ENCODE results near the gene CEP250.
"Not testable (repeated sequence)": the region's sequence is repeated elsewhere in the genome, so short reads cannot be mapped to it uniquely, and the experiment has no call there.

CEP250 gene

DNA sequence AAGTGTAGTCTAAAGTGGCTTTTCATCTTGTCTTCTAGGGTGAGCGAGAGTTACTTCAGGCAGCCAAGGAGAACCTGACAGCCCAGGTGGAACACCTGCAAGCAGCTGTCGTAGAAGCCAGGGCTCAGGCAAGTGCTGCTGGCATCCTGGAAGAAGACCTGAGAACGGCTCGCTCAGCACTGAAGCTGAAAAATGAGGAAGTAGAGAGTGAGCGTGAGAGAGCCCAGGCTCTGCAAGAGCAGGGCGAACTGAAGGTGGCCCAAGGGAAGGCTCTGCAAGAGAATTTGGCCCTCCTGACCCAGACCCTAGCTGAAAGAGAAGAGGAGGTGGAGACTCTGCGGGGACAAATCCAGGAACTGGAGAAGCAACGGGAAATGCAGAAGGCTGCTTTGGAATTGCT, 47.0 kb downstream of the CEP250 start:
- DNase-seq, result peak; percentile 75 to 84

DNA sequence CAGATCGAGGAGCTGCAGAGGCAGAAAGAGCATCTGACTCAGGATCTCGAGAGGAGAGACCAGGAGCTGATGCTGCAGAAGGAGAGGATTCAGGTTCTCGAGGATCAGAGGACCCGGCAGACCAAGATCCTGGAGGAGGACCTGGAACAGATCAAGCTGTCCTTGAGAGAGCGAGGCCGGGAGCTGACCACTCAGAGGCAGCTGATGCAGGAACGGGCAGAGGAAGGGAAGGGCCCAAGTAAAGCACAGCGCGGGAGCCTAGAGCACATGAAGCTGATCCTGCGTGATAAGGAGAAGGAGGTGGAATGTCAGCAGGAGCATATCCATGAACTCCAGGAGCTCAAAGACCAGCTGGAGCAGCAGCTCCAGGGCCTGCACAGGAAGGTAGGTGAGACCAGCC, 47.9 kb downstream of the CEP250 start:
- no peak for DNase-seq

DNA sequence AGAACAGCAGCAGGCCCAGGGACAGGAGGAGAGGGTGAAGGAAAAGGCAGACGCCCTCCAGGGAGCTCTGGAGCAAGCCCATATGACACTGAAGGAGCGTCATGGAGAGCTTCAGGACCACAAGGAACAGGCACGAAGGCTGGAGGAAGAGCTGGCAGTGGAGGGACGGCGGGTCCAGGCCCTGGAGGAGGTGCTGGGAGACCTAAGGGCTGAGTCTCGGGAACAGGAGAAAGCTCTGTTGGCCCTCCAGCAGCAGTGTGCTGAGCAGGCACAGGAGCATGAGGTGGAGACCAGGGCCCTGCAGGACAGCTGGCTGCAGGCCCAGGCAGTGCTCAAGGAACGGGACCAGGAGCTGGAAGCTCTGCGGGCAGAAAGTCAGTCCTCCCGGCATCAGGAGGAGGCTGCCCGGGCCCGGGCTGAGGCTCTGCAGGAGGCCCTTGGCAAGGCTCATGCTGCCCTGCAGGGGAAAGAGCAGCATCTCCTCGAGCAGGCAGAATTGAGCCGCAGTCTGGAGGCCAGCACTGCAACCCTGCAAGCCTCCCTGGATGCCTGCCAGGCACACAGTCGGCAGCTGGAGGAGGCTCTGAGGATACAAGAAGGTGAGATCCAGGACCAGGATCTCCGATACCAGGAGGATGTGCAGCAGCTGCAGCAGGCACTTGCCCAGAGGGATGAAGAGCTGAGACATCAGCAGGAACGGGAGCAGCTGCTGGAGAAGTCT, 48.6 kb downstream of the CEP250 start:
- DNase-seq, result no peak

DNA sequence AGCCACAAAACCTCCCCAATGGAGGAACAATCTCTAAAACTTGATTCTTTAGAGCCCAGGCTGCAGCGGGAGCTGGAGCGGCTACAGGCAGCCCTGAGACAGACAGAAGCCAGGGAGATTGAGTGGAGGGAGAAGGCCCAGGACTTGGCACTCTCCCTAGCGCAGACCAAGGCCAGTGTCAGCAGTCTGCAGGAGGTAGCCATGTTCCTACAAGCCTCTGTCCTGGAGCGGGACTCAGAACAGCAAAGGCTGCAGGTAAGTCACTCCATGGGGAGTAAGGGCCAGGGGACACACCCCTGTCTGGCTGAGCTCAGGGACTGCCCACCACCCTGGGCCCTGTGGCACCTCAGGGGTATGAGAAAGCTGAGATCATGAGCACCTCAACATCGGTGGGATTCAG, 49.4 kb downstream of the CEP250 start:
- DNase-seq, result no peak

DNA sequence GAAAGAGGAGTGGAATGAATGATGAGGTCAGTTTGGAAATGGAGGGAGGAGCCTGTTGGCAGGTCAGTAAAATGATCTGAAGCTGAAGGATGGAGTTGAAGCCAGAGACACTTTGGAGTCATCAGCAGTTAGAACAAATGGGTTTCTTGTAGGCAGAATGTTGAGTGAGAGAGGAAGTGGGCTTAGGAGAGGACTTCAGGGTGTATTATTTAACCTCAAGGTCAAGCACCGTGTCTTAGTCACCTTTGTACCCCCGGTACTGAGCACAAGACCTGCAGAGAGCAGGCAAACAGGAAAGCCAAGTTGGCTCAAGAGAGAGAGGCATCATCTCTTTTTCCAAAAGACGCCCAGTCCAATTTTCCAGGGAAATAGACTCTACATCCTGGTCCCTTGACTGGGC, 50.8 kb downstream of the CEP250 start:
- DNase-seq, result no peak

DNA sequence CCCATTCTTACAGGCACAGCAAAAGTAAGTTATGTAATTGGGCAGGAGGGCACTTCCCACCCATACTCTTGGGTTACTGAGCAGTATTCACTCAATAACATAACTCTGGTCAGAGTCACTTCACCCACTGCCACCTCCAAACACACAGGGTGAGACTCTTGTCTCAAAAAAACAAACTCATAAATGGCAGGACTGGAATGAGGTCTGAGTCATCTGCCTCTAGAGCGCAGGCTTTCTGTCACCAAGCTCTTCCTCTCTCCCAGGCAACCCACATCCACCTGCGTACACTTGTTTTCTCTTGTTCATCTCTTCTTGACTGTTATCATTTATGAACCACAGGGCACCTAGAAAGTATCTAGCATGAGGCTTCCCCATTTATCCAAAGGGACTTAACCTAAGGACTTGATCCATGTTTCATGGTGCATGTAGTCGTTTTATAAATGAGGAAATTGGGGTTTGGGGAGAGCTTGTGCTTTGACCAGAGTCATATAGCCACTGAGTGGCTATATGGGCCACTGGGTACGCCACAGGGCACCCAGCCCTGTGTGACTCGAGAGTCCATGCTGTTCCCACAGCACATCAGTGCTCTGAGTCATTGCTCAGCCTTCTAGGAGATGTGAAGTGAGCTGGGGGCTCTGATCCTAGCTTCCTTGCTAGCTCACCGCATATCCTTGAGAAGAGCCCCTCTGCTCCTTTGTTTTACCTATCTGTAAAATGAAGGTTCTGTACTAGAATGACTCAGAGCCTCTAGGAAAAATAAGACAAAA, 51.7 kb downstream of the CEP250 start:
- DNase-seq, result peak in 1 of 2 experiments; percentile 1

DNA sequence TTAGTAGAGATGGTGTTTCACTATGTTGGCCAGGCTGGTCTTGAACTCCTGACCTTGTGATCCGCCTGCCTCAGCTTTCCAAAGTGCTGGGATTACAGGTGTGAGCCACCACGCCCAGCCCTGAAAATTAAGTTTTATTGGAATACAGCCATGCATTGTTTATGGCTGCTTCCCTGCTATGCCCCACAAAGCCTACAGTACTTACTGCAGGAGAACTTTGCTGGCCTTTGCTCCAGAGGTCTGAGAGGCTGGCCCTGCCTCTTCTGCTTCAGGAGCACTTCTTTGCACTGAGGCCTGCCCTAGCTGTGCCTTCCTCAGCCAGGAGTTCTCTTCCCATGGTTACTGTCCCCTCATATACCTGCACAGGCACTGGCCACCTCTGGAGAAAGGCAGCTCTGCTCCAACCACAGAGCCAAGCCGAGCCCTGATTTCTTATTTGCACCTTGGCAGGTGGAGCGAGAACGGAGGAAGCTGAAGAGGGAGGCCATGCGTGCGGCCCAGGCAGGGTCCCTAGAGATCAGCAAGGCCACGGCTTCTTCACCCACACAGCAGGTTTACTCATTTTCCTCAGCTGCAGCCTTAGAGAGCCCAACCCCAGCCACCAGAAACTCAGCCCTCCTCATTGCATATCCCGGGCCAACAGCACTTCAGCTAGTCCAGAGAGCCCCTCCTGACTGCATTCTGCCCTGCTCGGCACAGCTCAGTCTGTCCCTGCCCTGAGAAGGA, 53.3 kb downstream of the CEP250 start:
- DNase-seq, result no peak

DNA sequence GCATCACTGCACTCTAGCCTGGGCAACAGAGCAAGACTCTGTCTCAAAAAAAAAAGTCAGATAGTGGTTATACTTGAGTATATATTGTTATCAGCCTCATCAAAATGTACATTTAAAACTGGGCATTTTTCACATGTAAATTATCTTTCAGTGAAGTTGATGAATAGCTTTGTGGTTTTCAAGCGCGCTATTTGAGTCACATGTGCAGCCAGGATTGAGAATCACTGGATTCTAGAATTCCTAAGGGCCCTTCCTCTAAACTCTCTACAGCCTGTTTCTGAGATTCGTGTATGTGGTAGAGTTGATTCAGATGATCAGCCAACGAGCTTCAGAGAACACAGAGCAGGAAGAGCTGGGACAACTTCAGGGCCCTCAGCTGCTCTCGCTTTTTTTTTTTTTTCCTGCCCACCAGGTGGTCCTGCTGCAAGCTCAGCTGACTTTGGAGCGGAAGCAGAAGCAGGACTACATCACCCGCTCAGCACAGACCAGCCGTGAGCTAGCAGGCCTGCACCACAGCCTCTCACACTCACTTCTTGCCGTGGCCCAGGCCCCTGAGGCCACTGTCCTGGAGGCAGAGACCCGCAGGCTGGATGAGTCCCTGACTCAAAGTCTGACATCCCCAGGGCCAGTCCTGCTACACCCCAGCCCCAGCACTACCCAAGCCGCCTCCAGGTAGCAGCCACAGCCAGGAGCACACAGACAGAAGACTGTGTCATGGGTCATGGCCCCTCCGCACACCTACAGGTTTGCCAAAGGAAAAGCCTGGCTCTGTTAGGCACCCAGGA, 55.7 kb downstream of the CEP250 start:
- no peak for DNase-seq

DNA sequence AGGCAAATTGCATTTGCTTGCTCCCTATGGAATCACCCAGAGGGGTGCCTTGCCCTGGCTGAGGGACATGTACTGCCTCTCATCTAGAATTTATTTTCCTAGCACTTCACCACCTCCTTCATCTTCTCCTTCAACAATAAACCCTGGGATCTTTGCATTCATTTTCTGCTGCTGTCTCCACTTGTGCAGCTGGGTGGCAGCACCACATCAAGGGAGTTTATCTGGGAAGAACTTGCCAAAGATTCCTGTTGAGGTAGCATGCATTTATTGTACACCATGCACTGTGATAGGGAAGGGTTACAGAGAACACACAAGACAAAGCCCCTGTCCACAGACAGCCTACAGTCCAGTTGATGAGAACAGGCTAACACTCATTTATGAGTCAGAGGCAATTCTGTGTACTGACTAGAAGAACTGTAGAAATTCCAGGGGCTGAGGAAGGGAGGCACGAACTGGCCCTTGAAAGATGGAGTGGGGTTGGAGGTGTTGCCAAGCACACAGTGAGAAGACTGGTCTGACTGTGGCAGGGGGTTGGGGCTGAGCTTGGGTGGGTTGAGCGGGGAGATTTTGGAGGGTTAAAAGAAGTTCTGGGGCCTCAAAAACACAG, 56.5 kb downstream of the CEP250 start:
- peak; percentile 20 to 49 for DNase-seq

DNA sequence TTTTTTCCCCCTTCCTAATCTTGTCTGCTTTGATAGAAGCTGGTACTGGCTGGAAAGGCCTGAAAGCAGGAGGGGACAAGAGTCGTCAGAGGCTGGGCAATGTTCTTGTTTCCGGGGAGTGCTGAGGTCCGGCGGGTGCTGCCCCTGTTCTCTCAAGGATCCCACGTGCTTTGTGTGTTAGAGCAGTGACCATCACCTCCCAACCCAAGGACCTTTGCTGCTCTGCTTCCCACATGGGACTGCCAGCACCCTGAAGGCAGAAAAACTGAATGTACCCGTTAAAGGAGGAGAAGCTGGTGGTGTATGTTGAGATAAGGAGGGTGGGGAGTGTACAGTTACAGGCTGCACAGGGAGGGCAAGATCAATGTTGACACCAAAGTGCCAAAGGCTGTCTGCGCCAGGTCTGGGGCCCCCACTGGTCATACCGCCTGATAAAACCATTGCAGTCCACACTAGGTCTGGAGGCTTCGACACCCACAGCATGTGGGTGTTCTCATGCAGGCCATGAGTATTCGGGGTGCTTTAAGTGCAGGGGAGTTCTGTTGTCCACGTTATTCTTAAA, 59.1 kb downstream of the CEP250 start:
- no peak for DNase-seq

DNA sequence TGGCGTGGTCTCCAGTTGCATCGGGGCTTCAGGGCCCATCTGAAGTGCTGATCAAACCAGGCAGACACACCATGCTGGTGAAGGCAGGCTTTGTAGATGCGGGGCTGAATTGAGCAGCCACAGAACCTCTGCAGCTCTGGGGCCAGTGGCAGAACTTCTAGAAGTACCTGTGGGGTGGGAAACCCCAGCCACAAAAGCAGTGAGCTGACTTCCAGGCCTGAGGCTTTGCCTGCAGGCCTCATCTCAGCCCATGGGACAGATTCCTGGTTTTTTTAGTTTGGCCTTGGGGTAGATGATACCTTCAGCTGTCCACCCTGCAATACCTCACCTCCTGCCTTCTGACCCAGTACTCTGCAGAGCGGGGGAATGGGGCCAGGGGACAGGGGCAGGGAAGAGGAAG, 59.9 kb downstream of the CEP250 start:
- no peak for DNase-seq

DNA sequence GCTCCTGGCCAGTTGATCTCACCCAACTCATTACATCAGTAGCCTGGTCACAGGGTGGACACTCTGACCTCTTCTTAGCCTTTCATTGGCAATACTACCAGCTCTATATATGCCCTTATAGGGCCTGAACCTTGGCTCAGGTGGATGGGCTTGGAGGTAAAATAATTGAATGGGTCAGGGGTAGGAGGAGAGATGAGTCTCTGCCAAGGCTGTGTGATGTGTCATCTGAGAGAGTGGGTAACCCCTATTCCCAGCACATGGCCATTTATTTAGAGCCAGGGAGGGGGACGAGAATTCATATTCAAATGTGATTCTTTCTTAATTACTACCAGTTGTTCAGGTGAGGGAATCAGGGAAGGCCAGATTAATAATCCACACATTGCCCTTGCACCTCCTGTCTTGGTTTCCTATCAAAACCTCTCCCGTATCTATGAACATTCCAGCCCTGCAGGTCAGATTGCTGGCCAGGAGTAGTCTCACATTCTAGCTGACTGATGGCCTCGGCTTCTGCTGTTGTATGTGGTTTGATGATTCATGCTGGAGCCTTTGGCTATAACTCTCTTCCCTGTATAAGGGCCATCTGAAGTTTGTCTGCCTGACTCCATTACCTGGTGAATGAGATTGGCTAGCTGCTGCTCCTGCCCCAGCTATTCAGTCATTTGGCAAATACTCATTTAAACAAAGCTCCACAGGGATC, 60.7 kb downstream of the CEP250 start:
- DNase-seq, result peak in 1 of 2 experiments; percentile 2

DNA sequence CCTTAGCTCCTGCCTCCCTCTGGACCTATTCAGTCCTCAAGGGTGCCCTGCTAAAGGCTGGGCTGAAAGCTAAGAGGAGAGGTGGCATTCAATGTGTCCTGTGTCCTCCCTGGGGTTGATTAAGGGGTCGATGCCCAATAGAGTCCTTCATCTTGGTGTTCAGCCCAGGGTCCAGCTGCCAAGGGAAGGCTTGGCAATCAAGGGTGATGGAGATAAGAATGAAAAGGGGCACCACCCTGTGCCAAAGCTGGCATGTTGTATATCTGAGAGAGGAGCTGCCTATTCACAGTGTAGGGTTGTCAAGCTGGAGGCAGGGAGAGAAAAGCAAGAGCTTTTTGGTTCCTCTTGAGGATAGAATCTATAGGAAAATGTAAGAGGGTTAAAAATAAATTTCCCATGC, 61.7 kb downstream of the CEP250 start:
- no peak for DNase-seq

DNA sequence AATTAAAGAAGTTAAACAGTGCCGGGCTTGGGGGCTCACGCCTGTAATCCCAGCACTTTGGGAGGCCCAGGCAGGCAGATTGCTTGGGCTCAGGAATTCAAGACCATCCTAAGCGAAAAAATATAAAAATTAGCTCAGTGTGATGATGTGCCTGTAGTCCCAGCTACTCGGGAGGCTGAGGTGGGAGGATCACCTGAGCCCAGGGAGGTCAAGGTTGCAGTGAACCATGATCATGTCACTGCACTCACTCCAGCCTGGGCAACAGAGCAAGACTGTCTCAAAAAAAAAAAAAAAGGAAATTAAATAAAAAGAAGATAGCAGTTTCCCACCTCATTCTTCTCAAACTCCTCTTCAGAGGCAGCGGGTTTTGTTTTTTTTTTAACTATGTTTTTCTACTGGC, 62.4 kb downstream of the CEP250 start:
- DNase-seq, result not testable (repeated sequence)

DNA sequence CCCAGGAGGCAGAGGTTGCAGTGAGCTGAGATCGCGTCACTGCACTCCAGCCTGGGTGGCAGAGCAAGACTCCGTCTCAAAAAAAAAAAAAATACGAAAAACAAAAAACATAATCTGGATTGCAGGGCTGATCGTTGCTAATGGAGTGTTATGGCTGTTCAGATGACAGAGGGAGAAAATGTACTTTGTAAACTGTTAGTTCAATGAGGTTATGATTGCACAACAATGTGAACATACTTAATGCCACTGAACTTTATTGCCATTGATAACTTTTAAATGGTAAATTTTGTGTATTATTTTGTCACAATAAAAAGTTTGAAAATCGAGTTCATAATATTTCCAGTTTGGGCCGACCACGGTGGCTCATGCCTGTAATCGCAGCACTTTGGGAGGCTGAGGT, 63.6 kb downstream of the CEP250 start:
- DNase-seq, result no peak

DNA sequence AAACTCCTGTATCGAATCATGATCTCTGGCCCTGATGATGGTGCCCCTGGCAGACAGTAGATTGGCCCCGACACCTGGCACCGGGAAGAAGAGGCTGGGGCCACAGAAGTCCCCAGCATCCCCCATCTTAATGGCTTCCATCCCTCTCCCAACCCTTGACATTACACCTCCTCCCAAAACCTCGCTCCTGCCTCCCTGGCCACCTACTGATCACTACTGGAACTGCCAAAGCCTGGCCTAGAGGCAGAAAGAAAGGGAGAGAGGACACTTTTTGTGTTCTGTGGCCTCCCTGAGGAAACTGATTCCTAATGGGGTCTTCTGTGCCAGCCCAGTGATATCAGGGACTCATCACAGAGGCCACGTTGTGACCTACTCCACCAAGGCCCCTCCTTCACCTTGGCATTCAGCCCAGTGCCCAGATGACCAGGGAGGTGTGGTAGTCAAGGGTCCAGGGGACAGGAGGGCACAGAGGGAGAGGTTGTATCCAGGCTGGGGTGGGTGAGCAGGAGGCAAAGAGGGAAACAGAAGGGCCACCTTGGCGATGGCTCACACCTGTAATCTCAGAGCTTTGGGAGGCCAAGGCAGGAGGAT, 68.0 kb downstream of the CEP250 start:
- DNase-seq, result peak; percentile 39 to 73

DNA sequence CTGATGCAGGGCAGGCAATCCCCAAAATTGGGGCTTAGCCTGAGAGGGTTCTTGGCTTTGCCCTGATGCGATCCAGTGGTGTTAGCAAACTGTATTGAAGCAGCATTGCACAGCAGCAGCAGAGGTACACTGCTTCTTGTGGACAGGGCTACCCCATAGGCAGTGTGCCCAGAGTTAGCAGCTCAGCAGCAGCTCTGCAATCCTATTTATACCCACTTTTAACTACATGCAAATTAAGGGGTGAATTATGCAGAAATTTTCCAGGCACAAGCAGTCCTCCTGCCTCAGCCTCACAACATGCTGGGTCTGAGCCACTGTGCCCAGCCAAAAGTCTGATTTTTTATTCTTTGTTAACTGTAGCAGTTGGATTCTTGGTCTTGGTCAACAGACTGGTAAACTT, 70.2 kb downstream of the CEP250 start:
- no peak for DNase-seq

DNA sequence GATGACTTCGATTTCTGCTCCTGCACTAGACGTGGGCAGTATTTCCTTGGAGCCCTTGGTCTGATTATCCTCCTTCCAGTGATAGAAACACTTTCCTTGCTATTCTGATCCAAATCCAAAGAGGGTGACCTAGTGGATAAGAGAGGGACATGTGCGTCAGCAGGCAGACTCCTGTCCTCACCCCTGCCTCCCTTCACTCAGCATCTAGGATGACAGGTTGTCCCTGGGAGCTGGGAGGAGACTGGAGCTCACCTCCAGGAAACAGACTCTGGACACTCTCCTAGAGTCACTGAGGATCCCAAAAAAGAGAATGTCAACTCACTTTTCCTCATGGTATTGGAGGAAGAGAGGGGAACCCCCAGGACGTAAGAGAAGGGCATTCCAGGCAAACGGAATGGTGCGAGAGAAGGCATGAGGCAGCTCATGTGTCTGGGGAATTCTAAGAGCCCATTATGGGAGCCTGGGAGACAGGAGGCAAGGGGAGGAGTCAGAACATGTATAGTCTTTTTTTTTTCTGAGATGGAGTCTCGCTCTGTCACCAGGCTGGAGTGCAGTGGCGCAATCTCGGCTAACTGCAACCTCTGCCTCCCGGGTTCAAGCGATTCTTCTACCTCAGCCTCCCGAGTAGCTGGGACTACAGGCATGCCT, 71.8 kb downstream of the CEP250 start:
- no peak for DNase-seq

DNA sequence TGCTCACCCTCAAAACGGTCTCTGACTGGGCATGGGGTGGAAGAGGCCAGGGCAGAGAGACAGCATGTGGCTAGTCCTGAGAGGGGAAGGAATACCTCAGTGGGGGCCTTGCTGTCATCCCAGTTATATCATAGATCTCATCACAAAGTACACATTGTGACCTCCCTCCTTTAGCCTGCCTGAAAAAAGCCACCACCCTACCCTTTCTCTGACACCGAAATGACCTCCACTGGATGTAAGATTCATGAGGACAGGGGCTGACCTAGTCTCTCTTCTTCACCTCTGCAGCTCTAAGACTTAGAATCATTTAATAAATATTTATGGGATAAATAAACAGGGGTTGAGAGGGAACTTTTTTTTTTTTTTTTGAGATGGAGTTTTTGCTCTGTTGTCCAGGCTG, 74.2 kb downstream of the CEP250 start, which contains the start of gene C20orf173:
Gene C20orf173, minus strand, starts transcription at position 101 of the 400 bp plus-strand sequence. CDS start 279 bp downstream, outside the sequence.
- DNase-seq, result no peak

DNA sequence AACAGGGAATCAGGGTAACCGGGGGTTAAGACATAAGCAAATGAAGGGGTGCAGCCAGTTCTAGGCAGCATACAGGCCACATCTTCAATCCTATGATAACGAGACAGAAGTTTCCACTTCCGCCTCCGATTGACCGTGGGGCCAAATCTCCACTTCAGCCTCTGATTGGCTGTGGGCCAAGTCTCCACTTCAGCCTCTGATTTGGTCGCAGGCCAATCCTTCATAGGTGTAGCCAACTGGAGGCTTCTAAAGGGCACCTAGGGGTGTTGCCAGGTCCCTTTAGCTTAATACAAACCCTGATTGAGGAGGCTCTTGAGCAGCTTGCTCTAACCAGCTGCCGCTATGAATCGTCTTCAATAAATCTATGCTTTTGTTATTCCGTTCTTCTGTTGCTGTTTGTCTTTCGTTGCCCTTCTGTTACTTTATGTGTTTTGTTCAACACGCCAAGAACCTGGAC, 84.4 kb downstream of the CEP250 start:
- no peak for DNase-seq

Measured in Kasumi-1 (cell line).